ENCODE data around the gene CFAP45.

GRCh38 chr1:159918352-159919200 is 18.6 kb upstream of the CFAP45 start:
- TF ChIP-seq, protein P1, sequence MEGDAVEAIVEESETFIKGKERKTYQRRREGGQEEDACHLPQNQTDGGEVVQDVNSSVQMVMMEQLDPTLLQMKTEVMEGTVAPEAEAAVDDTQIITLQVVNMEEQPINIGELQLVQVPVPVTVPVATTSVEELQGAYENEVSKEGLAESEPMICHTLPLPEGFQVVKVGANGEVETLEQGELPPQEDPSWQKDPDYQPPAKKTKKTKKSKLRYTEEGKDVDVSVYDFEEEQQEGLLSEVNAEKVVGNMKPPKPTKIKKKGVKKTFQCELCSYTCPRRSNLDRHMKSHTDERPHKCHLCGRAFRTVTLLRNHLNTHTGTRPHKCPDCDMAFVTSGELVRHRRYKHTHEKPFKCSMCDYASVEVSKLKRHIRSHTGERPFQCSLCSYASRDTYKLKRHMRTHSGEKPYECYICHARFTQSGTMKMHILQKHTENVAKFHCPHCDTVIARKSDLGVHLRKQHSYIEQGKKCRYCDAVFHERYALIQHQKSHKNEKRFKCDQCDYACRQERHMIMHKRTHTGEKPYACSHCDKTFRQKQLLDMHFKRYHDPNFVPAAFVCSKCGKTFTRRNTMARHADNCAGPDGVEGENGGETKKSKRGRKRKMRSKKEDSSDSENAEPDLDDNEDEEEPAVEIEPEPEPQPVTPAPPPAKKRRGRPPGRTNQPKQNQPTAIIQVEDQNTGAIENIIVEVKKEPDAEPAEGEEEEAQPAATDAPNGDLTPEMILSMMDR (IDR thresholded peaks at IDR 0.05) = no peak
- no peak for TF ChIP-seq POLR2A (IDR thresholded peaks at IDR 0.05)

All from lower leg skin (tissue), 3 donors.